ENCODE data around the gene ST7. TPM values are rescaled to one million over a fixed set of nuclear protein-coding genes. Genes with fewer than 3 reads are reported as not detected.

The ST7 gene
- total and polyA plus RNA-seq, 7 experiments from 2014 or later: 2.1 to 6.4 (median 4.1) TPM

DNA sequence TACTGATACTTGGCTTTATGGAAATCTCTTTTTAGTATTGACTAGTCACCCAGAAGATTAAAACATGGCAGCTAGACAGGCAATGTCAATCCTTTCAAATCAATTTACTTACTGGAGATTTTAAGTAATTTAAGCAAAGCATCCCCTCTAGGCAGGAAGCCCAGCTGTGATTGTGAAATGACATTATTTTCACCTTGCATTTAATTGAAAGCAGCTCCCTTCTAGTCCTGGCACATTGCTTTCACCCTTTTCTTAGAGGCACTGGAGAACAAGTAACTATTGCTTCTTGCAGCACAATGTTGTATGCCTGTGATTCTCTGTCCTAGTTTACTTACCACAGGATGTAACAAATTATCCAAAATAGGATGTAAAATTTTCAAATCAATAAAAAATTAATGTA, 13.3 kb downstream of the ST7 start:
- intact Hi-C loops (cut with micrococcal nuclease): no loop called here
- POLR2A ChIA-PET: interaction anchor here (1.2 kb wide), 1 partner anchor 41 kb away, joined by 4 read pairs; no protein-coding TSS in a partner anchor

DNA sequence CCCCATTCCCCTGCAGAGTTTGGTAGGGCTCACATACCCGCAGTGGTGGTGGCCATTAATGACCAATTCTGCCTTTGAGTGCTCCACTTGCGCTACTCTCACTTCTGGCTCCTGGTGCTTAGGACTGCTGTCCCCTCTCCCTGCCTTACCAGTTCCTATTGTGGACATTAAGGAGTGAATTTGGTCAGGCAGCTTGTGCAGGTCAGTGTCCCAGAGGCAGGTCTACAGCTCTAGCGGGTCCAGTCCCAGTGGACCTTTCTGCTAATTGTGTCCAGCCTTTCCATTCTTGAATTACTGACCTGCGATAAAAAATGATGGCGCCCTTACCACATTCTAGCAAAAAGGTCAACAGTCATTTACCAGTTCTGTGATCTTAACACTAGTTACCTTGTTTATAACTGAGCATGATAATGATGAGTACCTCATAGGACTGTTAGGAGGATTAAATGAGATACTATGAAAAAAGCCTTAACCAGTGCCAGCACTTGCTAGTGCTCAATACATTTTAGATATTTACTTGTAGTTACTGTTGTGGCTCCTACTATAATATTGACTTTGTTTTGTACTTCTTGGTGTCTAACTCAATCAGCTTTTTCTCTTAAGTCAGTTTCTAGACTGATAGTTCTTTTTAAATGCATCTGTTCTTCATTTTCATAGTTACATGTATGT, 14.1 kb downstream of the ST7 start:
- Mint-ChIP-seq H3K27me3 (peaks cover 0 to 13% (median 0%) of the 10 kb centered on the region in 5 donors), H3K36me3 (peaks cover 0 to 5% (median 0%) of the 10 kb centered on the region in 5 donors), H3K4me1 (peaks cover 0 to 6% (median 0%) of the 10 kb centered on the region in 7 donors), H3K4me3 (no peak overlapping the region), H3K9me3 (no peaks in the 10 kb centered on the region), H3K27ac (no peak overlapping the region)
- Histone ChIP-seq H3K4me3 (ENCODE audit: low read length) (no peak overlapping the region), H3K9me3 (ENCODE audit: control insufficient read depth in 2 of 3, low read length in 3 of 3) (no peaks in the 10 kb centered on the region), H3K27ac (ENCODE audit: low read depth, low read length) (no peak overlapping the region), H3K36me3 (ENCODE audit: control insufficient read depth in 2 of 3, insufficient read depth in 3 of 3, low read length in 3 of 3) (no peaks in the 10 kb centered on the region), H3K4me1 (ENCODE audit: control insufficient read depth in 2 of 2, insufficient read depth in 2 of 2, low read length in 2 of 2) (no peaks in the 10 kb centered on the region), H3K27me3 (ENCODE audit: control insufficient read depth in 2 of 2, insufficient read depth in 2 of 2, low read length in 2 of 2) (no peaks in the 10 kb centered on the region)
- CTCF ChIA-PET: no interaction called here
- DNase-seq: no peak
- ATAC-seq: no peak
- intact Hi-C loops (cut with micrococcal nuclease): no loop called here
- POLR2A ChIA-PET: no interaction called here

More for the DNA sequence above, 13.3 kb downstream of the ST7 start:
- no peaks in the 10 kb centered on the region for H3K9me3 ChIP-seq (ENCODE audit: control insufficient read depth in 2 of 3, low read length in 3 of 3)
- no peak overlapping the region for H3K4me3 ChIP-seq (ENCODE audit: low read length)
- no peaks in the 10 kb centered on the region for H3K36me3 ChIP-seq (ENCODE audit: control insufficient read depth in 2 of 3, insufficient read depth in 3 of 3, low read length in 3 of 3)
- peak overlapping the region in 1 of 9 donors; percentile 68 for H3K27ac Mint-ChIP-seq
- H3K9me3 Mint-ChIP-seq: peaks cover 0 to 3% (median 0%) of the 10 kb centered on the region in 11 donors
- DNase-seq (no peak), ATAC-seq (no peak)
- H3K4me3 Mint-ChIP-seq: no peak overlapping the region
- peaks cover 0 to 5% (median 0%) of the 10 kb centered on the region in 5 donors for H3K36me3 Mint-ChIP-seq
- H3K4me1 Mint-ChIP-seq: peaks cover 0 to 6% (median 0%) of the 10 kb centered on the region in 7 donors
- CTCF ChIA-PET: no interaction called here
- no peaks in the 10 kb centered on the region for H3K27me3 ChIP-seq (ENCODE audit: control insufficient read depth in 2 of 2, insufficient read depth in 2 of 2, low read length in 2 of 2)
- no peaks in the 10 kb centered on the region for H3K4me1 ChIP-seq (ENCODE audit: control insufficient read depth in 2 of 2, insufficient read depth in 2 of 2, low read length in 2 of 2)
- H3K27me3 Mint-ChIP-seq: peaks cover 0 to 17% (median 0%) of the 10 kb centered on the region in 5 donors
- no peak overlapping the region for H3K27ac ChIP-seq (ENCODE audit: low read depth, low read length)

DNA sequence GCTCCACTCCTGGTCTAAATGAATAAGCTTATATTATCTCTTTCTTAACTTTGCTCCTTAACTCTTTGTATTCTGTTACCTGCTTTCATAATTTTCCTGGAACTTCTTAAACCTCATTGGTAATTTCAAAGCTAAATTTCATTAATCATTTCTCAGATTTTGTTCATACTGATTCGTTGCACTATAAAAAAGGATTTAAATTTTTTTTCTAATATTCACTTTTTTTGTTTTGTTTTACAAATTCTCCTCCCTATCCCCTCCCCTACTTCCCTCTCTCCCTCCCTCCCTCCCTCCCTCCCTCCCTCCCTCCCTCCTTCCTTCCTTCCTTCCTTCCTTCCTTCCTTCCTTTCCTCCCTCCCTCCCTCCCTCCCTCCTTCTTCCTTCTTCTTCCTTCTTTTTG, 14.7 kb downstream of the ST7 start:
- Histone ChIP-seq H3K36me3 (ENCODE audit: control insufficient read depth in 2 of 3, insufficient read depth in 3 of 3, low read length in 3 of 3) (no peaks in the 10 kb centered on the region), H3K27ac (ENCODE audit: low read depth, low read length) (no peak overlapping the region), H3K27me3 (ENCODE audit: control insufficient read depth in 2 of 2, insufficient read depth in 2 of 2, low read length in 2 of 2) (no peaks in the 10 kb centered on the region), H3K4me3 (ENCODE audit: low read length) (no peak overlapping the region), H3K9me3 (ENCODE audit: control insufficient read depth in 2 of 3, low read length in 3 of 3) (no peaks in the 10 kb centered on the region), H3K4me1 (ENCODE audit: control insufficient read depth in 2 of 2, insufficient read depth in 2 of 2, low read length in 2 of 2) (no peaks in the 10 kb centered on the region)
- no peak overlapping the region for H3K4me3 Mint-ChIP-seq
- peaks cover 0 to 7% (median 0%) of the 10 kb centered on the region in 5 donors for H3K36me3 Mint-ChIP-seq
- no peak for ATAC-seq
- no peak for DNase-seq
- peaks cover 0 to 6% (median 0%) of the 10 kb centered on the region in 7 donors for H3K4me1 Mint-ChIP-seq
- H3K27me3 Mint-ChIP-seq: peaks cover 0 to 13% (median 0%) of the 10 kb centered on the region in 5 donors
- no peak overlapping the region for H3K27ac Mint-ChIP-seq
- H3K9me3 Mint-ChIP-seq: no peaks in the 10 kb centered on the region
- ChIA-PET POLR2A (no interaction called here), CTCF (no interaction called here)
- intact Hi-C loops (cut with micrococcal nuclease): no loop called here

DNA sequence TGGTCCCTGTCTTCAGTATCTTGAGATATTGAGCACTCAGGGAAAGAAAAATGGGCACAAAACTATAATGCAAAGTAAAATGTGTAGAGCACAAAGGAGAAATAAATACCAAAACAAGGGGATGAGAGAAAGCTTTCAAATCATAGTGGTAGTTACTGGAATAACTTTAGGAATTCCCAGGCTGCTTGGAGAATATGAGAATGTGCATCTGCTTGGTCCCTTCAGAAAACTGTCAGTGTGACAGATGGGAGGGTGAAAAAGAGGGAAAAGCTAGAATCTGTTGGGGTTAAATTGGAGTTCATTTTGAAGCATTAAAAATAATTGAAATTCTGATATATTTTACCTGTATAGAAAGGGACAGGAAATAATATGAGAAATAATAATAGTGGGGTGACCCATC, 15.3 kb downstream of the ST7 start:
- peaks cover 0 to 13% (median 0%) of the 10 kb centered on the region in 5 donors for H3K36me3 Mint-ChIP-seq
- H3K4me1 Mint-ChIP-seq: peaks cover 0 to 6% (median 0%) of the 10 kb centered on the region in 7 donors
- CTCF ChIA-PET: interaction anchor here (0.7 kb wide), 1 partner anchor 72 kb away, joined by 3 read pairs; no protein-coding TSS in a partner anchor
- no peak overlapping the region for H3K27ac Mint-ChIP-seq
- peaks cover 0 to 13% (median 0%) of the 10 kb centered on the region in 5 donors for H3K27me3 Mint-ChIP-seq
- Histone ChIP-seq H3K4me3 (ENCODE audit: low read length) (no peak overlapping the region), H3K27ac (ENCODE audit: low read depth, low read length) (no peak overlapping the region), H3K27me3 (ENCODE audit: control insufficient read depth in 2 of 2, insufficient read depth in 2 of 2, low read length in 2 of 2) (no peaks in the 10 kb centered on the region), H3K9me3 (ENCODE audit: control insufficient read depth in 2 of 3, low read length in 3 of 3) (no peaks in the 10 kb centered on the region), H3K4me1 (ENCODE audit: control insufficient read depth in 2 of 2, insufficient read depth in 2 of 2, low read length in 2 of 2) (no peaks in the 10 kb centered on the region), H3K36me3 (ENCODE audit: control insufficient read depth in 2 of 3, insufficient read depth in 3 of 3, low read length in 3 of 3) (no peaks in the 10 kb centered on the region)
- H3K4me3 Mint-ChIP-seq: no peak overlapping the region
- no peaks in the 10 kb centered on the region for H3K9me3 Mint-ChIP-seq
- DNase-seq: no peak
- POLR2A ChIA-PET: no interaction called here
- ATAC-seq: no peak
- intact Hi-C loops (cut with micrococcal nuclease): no loop called here

DNA sequence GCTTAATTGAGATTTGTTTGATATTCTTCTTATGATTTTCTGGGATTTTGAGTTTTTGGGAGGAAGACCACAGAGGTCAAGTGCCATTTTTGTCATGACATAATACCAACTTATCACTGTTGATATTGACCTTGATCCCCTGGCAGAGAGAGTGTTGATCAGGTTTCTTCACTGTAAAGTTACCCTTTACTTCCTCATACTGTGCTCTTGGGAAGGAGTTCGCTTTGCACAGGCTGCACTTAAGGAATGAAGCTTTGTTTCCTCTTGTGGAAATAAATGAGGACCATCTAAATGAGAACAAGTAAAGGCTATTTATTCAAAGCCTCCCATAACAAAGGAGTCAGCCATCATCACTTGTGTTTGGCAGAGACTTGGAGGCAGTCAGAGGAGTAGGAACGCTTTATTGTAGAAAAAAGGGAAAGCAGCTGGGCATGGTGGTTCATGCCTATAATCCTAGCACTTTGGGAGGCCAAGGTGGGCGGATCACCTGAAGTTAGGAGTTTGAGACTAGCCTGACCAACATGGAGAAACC, 16.1 kb downstream of the ST7 start:
- H3K27me3 Mint-ChIP-seq: peaks cover 0 to 13% (median 0%) of the 10 kb centered on the region in 5 donors
- peaks cover 0 to 16% (median 0%) of the 10 kb centered on the region in 5 donors for H3K36me3 Mint-ChIP-seq
- H3K4me1 Mint-ChIP-seq: peaks cover 0 to 6% (median 0%) of the 10 kb centered on the region in 7 donors
- no peak overlapping the region for H3K4me3 Mint-ChIP-seq
- ChIA-PET CTCF (interaction anchor here (2.2 kb wide), 1 partner anchor 19 kb away, joined by 6 read pairs; no protein-coding TSS in a partner anchor), POLR2A (no interaction called here)
- H3K27me3 ChIP-seq (ENCODE audit: control insufficient read depth in 2 of 2, insufficient read depth in 2 of 2, low read length in 2 of 2): no peaks in the 10 kb centered on the region
- H3K9me3 Mint-ChIP-seq: no peaks in the 10 kb centered on the region
- intact Hi-C loops (cut with micrococcal nuclease): no loop called here
- no peaks in the 10 kb centered on the region for H3K36me3 ChIP-seq (ENCODE audit: control insufficient read depth in 2 of 3, insufficient read depth in 3 of 3, low read length in 3 of 3)
- H3K9me3 ChIP-seq (ENCODE audit: control insufficient read depth in 2 of 3, low read length in 3 of 3): no peaks in the 10 kb centered on the region
- ATAC-seq (no peak), DNase-seq (no peak)
- H3K27ac ChIP-seq (ENCODE audit: low read depth, low read length): no peak overlapping the region
- H3K4me1 ChIP-seq (ENCODE audit: control insufficient read depth in 2 of 2, insufficient read depth in 2 of 2, low read length in 2 of 2): no peaks in the 10 kb centered on the region
- no peak overlapping the region for H3K4me3 ChIP-seq (ENCODE audit: low read length)
- no peak overlapping the region for H3K27ac Mint-ChIP-seq

DNA sequence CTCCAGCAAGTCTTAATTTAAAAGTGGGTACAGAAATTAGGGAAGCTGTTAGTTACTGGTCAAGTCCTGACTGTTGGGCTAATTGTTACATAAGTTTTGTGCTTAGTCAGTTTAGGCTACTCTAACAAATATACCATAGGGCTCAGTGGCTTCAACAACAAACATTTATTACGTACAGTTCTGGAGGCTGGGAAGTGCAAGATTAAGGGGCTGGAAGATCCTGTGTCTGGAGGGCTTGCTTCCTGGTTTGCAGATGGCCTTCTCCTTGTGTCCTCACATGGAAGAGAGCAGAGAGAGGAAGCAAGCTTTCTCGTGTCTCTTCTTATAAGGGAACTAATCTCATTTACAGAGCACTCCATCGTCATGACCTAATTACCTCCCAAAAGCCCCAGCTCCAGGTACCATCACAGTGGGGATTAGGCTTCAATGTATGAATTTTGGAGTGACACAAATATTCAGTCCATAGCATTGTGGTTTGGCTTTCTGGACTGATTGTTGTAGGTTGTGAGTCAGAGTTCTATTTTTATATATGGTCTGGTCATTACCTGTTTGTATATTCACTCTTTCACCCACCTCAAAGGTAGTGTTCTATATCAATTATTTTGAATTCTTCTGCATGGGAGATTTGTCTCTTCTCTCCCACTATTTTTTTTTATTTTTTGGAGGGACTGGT, 17.1 kb downstream of the ST7 start:
- Histone ChIP-seq H3K27ac (ENCODE audit: low read depth, low read length) (no peak overlapping the region), H3K4me1 (ENCODE audit: control insufficient read depth in 2 of 2, insufficient read depth in 2 of 2, low read length in 2 of 2) (no peaks in the 10 kb centered on the region), H3K4me3 (ENCODE audit: low read length) (no peak overlapping the region)

More for the DNA sequence above, 17.1 kb downstream of the ST7 start:
- ChIA-PET CTCF (interaction anchor here (2.2 kb wide), 1 partner anchor 18 kb away, joined by 6 read pairs; no protein-coding TSS in a partner anchor), POLR2A (no interaction called here)
- Histone ChIP-seq H3K9me3 (ENCODE audit: control insufficient read depth in 2 of 3, low read length in 3 of 3) (no peaks in the 10 kb centered on the region), H3K36me3 (ENCODE audit: control insufficient read depth in 2 of 3, insufficient read depth in 3 of 3, low read length in 3 of 3) (no peaks in the 10 kb centered on the region), H3K27me3 (ENCODE audit: control insufficient read depth in 2 of 2, insufficient read depth in 2 of 2, low read length in 2 of 2) (no peaks in the 10 kb centered on the region)
- H3K27me3 Mint-ChIP-seq: peaks cover 0 to 13% (median 0%) of the 10 kb centered on the region in 5 donors
- peaks cover 0 to 16% (median 4%) of the 10 kb centered on the region in 5 donors for H3K36me3 Mint-ChIP-seq
- H3K27ac Mint-ChIP-seq: no peak overlapping the region
- intact Hi-C loops (cut with micrococcal nuclease): no loop called here
- no peaks in the 10 kb centered on the region for H3K9me3 Mint-ChIP-seq
- DNase-seq: no peak
- peaks cover 0 to 6% (median 0%) of the 10 kb centered on the region in 7 donors for H3K4me1 Mint-ChIP-seq
- no peak overlapping the region for H3K4me3 Mint-ChIP-seq
- peak; percentile 54 for ATAC-seq

All from naive thymus-derived CD4-positive, alpha-beta T cell (primary cell).